OCI-LY1 (cell line): Measurements from ENCODE around the gene IQSEC3.
"Not testable (repeated sequence)": the region's sequence is repeated elsewhere in the genome, so short reads cannot be mapped to it uniquely, and the experiment has no call there.

Experiments
- EZH2 ChIP-seq: fragments of 200-600 bp; sonication (generic), shearing (Covaris generic); IDR thresholded peaks from 2 replicates; pipeline ENCODE4 v1.8.0; 2017; ENCODE audit warnings: borderline replicate concordance, mixed run types, mild to moderate bottlenecking, antibody characterized with exemption, low read length, moderate library complexity, mixed read lengths
- TF ChIP-seq, protein P1 (sequence below): fragments of 200-600 bp; sonication (generic), shearing (Covaris generic); IDR thresholded peaks from 2 replicates; pipeline ENCODE4 v1.5.1; 2017; ENCODE audit warnings: mild to moderate bottlenecking, antibody characterized with exemption, low read length, moderate library complexity, mixed read lengths

DNA sequence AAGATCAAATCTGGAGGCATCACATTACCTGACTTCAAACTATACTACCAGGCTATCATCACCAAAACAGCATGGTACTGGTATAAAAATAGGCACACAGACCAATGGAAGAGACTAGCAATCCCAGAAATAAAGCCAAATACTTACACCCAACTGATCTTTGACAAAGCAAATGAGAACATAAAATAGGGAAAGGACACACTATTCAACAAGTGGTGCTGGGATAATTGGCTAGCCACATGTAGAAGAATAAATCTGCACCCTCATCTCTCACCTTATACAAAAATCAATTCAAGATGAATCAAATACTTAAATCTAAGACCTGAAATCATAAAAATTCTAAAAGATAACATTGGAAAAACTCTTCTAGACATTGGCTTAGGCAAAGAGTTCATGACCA is 4.7 kb upstream of the IQSEC3 start:
- not testable (repeated sequence) for TF ChIP-seq EZH2
- TF ChIP-seq, protein P1, sequence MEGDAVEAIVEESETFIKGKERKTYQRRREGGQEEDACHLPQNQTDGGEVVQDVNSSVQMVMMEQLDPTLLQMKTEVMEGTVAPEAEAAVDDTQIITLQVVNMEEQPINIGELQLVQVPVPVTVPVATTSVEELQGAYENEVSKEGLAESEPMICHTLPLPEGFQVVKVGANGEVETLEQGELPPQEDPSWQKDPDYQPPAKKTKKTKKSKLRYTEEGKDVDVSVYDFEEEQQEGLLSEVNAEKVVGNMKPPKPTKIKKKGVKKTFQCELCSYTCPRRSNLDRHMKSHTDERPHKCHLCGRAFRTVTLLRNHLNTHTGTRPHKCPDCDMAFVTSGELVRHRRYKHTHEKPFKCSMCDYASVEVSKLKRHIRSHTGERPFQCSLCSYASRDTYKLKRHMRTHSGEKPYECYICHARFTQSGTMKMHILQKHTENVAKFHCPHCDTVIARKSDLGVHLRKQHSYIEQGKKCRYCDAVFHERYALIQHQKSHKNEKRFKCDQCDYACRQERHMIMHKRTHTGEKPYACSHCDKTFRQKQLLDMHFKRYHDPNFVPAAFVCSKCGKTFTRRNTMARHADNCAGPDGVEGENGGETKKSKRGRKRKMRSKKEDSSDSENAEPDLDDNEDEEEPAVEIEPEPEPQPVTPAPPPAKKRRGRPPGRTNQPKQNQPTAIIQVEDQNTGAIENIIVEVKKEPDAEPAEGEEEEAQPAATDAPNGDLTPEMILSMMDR, result not testable (repeated sequence)
